Natural killer cell (primary cell): Measurements from ENCODE around the gene PARG. TPM values are rescaled to one million over a fixed set of nuclear protein-coding genes. Genes with fewer than 3 reads are reported as not detected.

ENCODE experiments used
- ATAC-seq, 3 donors: fragments of 150-1000 bp in 2 of 3; fragments of 200-7000 bp in 1 of 3; cut with Tn5 transposase; 1 replicate in 1 of 3; 2 replicates in 2 of 3; pipeline ENCODE4 v1.10.0; 2021; ENCODE audit warnings: mild to moderate bottlenecking in 2 of 3, moderate library complexity in 2 of 3
- DNase-seq, 2 donors: peaks; one replicate each; pipeline versions ENCODE4 v3.0.0 to v3.0.0-alpha.2; 2013 to 2021; ENCODE audit warnings: mixed read lengths in 1 of 2
- H3K27ac ChIP-seq: one replicate; pipeline ENCODE4 v1.5.1; 2013; ENCODE audit warnings: mild to moderate bottlenecking, low read length
- H3K27me3 ChIP-seq: one replicate; pipeline ENCODE4 v1.6.1; 2013; ENCODE audit warnings: low read length; ENCODE audit not compliant: control insufficient read depth, insufficient read depth
- H3K36me3 ChIP-seq: one replicate; pipeline ENCODE4 v1.6.1; 2013; ENCODE audit warnings: low read length; ENCODE audit not compliant: control insufficient read depth, insufficient read depth
- H3K4me1 ChIP-seq: one replicate; pipeline ENCODE4 v1.6.1; 2013; ENCODE audit warnings: low read length; ENCODE audit not compliant: control insufficient read depth, insufficient read depth
- H3K4me3 ChIP-seq: one replicate; pipeline ENCODE4 v1.5.1; 2013; ENCODE audit warnings: low read length
- H3K9me3 ChIP-seq: one replicate; pipeline ENCODE4 v1.6.1; 2013; ENCODE audit warnings: low read length; ENCODE audit not compliant: control insufficient read depth, insufficient read depth
- H3K27ac Mint-ChIP-seq, 2 donors: one replicate each; pipeline ENCODE4 v1.8.0; 2022; ENCODE audit warnings: mild to moderate bottlenecking in 2 of 2, mixed read lengths in 2 of 2, moderate library complexity in 1 of 2
- H3K27me3 Mint-ChIP-seq, 2 donors: one replicate each; pipeline ENCODE4 v1.8.0; 2022; ENCODE audit warnings: low read depth in 2 of 2, mixed read lengths in 2 of 2
- H3K36me3 Mint-ChIP-seq: one replicate; pipeline ENCODE4 v1.8.0; 2022; ENCODE audit warnings: mixed read lengths
- H3K4me1 Mint-ChIP-seq, 2 donors: one replicate each; pipeline ENCODE4 v1.8.0; 2022; ENCODE audit warnings: mixed read lengths in 2 of 2
- H3K4me3 Mint-ChIP-seq: one replicate; pipeline ENCODE4 v1.8.0; 2022; ENCODE audit warnings: mild to moderate bottlenecking, moderate library complexity, mixed read lengths
- H3K9me3 Mint-ChIP-seq, 2 donors: one replicate each; pipeline ENCODE4 v1.8.0; 2022; ENCODE audit warnings: mixed read lengths in 2 of 2
- WGBS: methylation state at CpG from one replicate; pipeline ENCODE4 v1.1.7; 2013; ENCODE audit warnings: missing lambda C conversion rate; ENCODE audit not compliant: insufficient coverage; 5-methylcytosine and 5-hydroxymethylcytosine counted together
- intact Hi-C: fragments of 100-400 bp; cut with micrococcal nuclease; formaldehyde crosslinking; loops from one replicate; pipeline ENCODE4 v1.14.2; 2022
- total RNA-seq, 4 donors: library from RNA; stranded (reverse); fragments of 120-200 nt in 1 of 4; gene quantifications; one replicate each; pipeline versions ENCODE4 v1.2.3 to v1.2.4, GENCODE V29; 2013 to 2022
- TF ChIP-seq, protein P1 (sequence below): fragments of 200-600 bp; IDR thresholded peaks from one replicate; pipeline ENCODE4 v1.8.0; 2022; ENCODE audit warnings: antibody characterized with exemption

Gene PARG
- total RNA-seq, 3 donors from 2014 or later (not counting 1 experiment from before 2014, with no cell fraction given), result 26.2 to 35.2 (median 34.9) TPM

DNA sequence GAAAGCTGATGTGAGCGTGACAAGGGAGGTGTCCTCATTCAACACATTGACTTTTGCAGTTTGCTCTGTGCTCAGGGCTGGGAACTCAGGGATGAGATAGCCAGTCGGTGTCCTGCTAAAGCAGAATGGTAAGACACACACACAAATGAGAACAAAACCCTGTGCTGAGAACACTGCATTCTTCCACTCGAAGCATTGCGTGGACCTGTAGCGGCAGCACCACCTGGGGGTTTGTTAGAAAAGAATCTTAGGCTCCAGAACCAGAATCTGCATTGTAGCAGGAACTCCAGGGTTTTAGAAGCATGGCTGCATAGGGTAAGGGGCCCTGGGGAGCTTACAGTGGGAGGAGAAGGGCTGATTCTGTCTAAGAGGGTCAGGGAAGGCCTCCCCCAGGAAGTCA lies 158.2 kb downstream of the PARG start:
- TF ChIP-seq, protein P1, sequence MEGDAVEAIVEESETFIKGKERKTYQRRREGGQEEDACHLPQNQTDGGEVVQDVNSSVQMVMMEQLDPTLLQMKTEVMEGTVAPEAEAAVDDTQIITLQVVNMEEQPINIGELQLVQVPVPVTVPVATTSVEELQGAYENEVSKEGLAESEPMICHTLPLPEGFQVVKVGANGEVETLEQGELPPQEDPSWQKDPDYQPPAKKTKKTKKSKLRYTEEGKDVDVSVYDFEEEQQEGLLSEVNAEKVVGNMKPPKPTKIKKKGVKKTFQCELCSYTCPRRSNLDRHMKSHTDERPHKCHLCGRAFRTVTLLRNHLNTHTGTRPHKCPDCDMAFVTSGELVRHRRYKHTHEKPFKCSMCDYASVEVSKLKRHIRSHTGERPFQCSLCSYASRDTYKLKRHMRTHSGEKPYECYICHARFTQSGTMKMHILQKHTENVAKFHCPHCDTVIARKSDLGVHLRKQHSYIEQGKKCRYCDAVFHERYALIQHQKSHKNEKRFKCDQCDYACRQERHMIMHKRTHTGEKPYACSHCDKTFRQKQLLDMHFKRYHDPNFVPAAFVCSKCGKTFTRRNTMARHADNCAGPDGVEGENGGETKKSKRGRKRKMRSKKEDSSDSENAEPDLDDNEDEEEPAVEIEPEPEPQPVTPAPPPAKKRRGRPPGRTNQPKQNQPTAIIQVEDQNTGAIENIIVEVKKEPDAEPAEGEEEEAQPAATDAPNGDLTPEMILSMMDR, result no peak
- Histone ChIP-seq H3K4me3 (no peak overlapping the region), H3K4me1 (no peaks in the 10 kb centered on the region), H3K9me3 (no peaks in the 10 kb centered on the region), H3K27ac (no peak overlapping the region), H3K36me3 (no peaks in the 10 kb centered on the region), H3K27me3 (no peaks in the 10 kb centered on the region)
- Mint-ChIP-seq H3K4me3 (no peak overlapping the region), H3K9me3 (peaks cover 0 to 2% of the 10 kb centered on the region in 2 donors), H3K4me1 (no peaks in the 10 kb centered on the region), H3K27me3 (peaks cover 6 to 28% of the 10 kb centered on the region in 2 donors), H3K36me3 (no peaks in the 10 kb centered on the region), H3K27ac (no peak overlapping the region)
- ATAC-seq (no peak), DNase-seq (no peak)
- WGBS, result 74% methylated on average over 5 of the region's 5 CpGs
- intact Hi-C loops, result no loop called here

DNA sequence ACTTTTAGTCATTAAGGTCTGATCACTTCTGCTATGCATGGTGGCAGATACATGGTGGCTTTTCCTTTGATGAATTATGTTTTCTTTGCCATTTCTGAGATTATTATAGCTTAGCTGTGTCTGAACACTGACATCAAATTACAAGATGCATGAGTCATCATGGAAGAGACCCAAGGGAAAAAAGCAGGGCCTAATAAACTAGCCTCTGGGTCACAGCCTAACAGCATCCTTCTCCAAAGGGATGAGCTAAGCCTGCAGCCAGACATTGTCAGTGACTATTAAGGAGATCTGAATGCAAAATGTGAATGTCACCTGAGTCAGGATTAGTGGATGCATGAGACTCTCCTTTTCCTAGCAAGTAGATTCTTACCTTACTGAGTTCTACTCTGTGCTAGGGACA lies 160.6 kb downstream of the PARG start:
- Mint-ChIP-seq H3K4me1 (no peaks in the 10 kb centered on the region), H3K4me3 (no peak overlapping the region), H3K36me3 (no peaks in the 10 kb centered on the region)

DNA sequence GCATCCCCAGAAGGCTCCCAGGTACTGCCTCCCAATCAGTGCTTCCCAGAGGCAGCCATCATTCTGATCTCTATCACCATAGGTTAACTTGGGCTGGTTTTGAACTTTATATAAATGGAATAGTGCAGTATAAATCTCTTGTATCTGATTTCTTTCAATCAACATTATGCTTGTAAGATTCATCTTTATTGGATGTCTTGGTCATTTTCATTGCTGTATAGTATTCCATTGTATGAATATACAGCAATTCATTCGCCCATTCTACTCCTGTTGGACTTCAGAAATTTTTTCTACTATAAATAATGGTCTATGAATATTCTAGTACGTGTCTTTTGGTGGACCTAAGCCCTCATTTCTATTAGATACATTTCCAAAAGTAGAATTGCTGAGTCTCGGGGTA lies 163.6 kb downstream of the PARG start:
- intact Hi-C loops, result no loop called here
- no peak overlapping the region for H3K4me3 ChIP-seq
- no peaks in the 10 kb centered on the region for H3K9me3 ChIP-seq
- Mint-ChIP-seq H3K36me3 (no peaks in the 10 kb centered on the region), H3K4me3 (no peak overlapping the region), H3K27me3 (peaks cover 6 to 38% of the 10 kb centered on the region in 2 donors), H3K27ac (no peak overlapping the region), H3K9me3 (peaks cover 0 to 2% of the 10 kb centered on the region in 2 donors), H3K4me1 (no peaks in the 10 kb centered on the region)
- H3K27ac ChIP-seq, result no peak overlapping the region
- H3K36me3 ChIP-seq, result no peaks in the 10 kb centered on the region
- DNase-seq (no peak), ATAC-seq (no peak)
- H3K4me1 ChIP-seq, result no peaks in the 10 kb centered on the region
- WGBS, result no CpG with 5 or more reads among the region's 3 CpGs
- H3K27me3 ChIP-seq, result no peaks in the 10 kb centered on the region
- TF ChIP-seq, protein P1, result no peak

More for the DNA sequence above, 160.6 kb downstream of the PARG start:
- ATAC-seq (no peak), DNase-seq (no peak)
- Histone ChIP-seq H3K4me1 (no peaks in the 10 kb centered on the region), H3K27me3 (no peaks in the 10 kb centered on the region), H3K4me3 (no peak overlapping the region), H3K27ac (no peak overlapping the region), H3K36me3 (no peaks in the 10 kb centered on the region), H3K9me3 (no peaks in the 10 kb centered on the region)
- peaks cover 0 to 2% of the 10 kb centered on the region in 2 donors for H3K9me3 Mint-ChIP-seq
- peaks cover 6 to 33% of the 10 kb centered on the region in 2 donors for H3K27me3 Mint-ChIP-seq
- no peak overlapping the region for H3K27ac Mint-ChIP-seq
- intact Hi-C loops, result no loop called here
- TF ChIP-seq, protein P1, result no peak

DNA sequence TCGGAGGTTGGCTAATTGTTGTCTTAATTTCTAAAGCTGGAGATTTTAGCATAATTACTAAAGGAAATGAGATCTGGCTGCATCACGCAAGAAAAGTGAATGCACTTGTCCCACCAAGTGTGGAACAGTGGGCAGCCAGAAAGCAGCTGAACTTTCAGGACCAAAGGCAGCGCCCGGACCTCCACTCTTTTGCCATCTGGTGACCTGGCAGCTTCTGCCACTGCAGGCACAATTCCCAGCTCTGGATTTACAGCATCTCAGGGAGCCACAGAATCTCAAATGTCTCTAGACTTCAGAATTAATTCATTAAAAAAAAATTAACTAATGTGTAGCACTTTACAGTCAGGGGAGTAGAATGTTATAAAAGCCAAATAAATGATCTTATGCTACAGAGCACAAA lies 165.0 kb downstream of the PARG start:
- peaks cover 14 to 47% of the 10 kb centered on the region in 2 donors for H3K27me3 Mint-ChIP-seq
- no peak for DNase-seq
- TF ChIP-seq, protein P1, result no peak
- peaks cover under 1 to 2% of the 10 kb centered on the region in 2 donors for H3K9me3 Mint-ChIP-seq
- ATAC-seq, result no peak
- Histone ChIP-seq H3K36me3 (no peaks in the 10 kb centered on the region), H3K4me1 (no peaks in the 10 kb centered on the region), H3K4me3 (no peak overlapping the region), H3K27ac (no peak overlapping the region), H3K9me3 (no peaks in the 10 kb centered on the region), H3K27me3 (peaks cover 2% of the 10 kb centered on the region)
- H3K4me1 Mint-ChIP-seq, result no peaks in the 10 kb centered on the region
- intact Hi-C loops, result no loop called here
- H3K27ac Mint-ChIP-seq, result no peak overlapping the region
- WGBS, result 84% methylated on average over 4 of the region's 4 CpGs
- no peak overlapping the region for H3K4me3 Mint-ChIP-seq
- no peaks in the 10 kb centered on the region for H3K36me3 Mint-ChIP-seq
